Stimulated activated CD4-positive, alpha-beta T cell treated with anti-CD3 and anti-CD28 coated beads, Interleukin-4, amount 100 ng/mL, for 1 hour (primary cell): ENCODE results near the gene KHDRBS1.
"Not testable (repeated sequence)": the region's sequence is repeated elsewhere in the genome, so short reads cannot be mapped to it uniquely, and the experiment has no call there.

Source experiments
- DNase-seq: peaks from one replicate; pipeline ENCODE4 v3.0.0-alpha.2; 2020

The KHDRBS1 gene

GRCh38 chr1:32013386-32014198, at the start of gene KHDRBS1:
KHDRBS1 (plus strand) TSS chr1:32013868; CDS start chr1:32013996, 128 bp downstream.
- DNase-seq = peak; percentile 96

GRCh38 chr1:31970873-31971272, 42.8 kb upstream of the KHDRBS1 start:
- no peak for DNase-seq

- DNase-seq = no peak
Observed at GRCh38 chr1:31976401-31976800, 37.3 kb upstream of the KHDRBS1 start.

GRCh38 chr1:31977385-31978131, 36.1 kb upstream of the KHDRBS1 start:
- DNase-seq = no peak

- no peak for DNase-seq
Observed at GRCh38 chr1:31978843-31979400, 34.7 kb upstream of the KHDRBS1 start.

- DNase-seq = no peak
Observed at GRCh38 chr1:31980835-31981455, 32.7 kb upstream of the KHDRBS1 start.

GRCh38 chr1:31981456-31981839, 32.2 kb upstream of the KHDRBS1 start:
- no peak for DNase-seq

GRCh38 chr1:31981972-31982371, 31.7 kb upstream of the KHDRBS1 start:
- no peak for DNase-seq

GRCh38 chr1:31984419-31985347, 29.0 kb upstream of the KHDRBS1 start:
- peak; percentile 26 for DNase-seq

GRCh38 chr1:31985430-31985829, 28.2 kb upstream of the KHDRBS1 start:
- no peak for DNase-seq

GRCh38 chr1:31987135-31987619, 26.5 kb upstream of the KHDRBS1 start:
- DNase-seq = no peak

- DNase-seq = no peak
Observed at GRCh38 chr1:31989964-31990363, 23.7 kb upstream of the KHDRBS1 start.

GRCh38 chr1:31991182-31991581, 22.5 kb upstream of the KHDRBS1 start:
- DNase-seq = no peak

GRCh38 chr1:31995263-31995662, 18.4 kb upstream of the KHDRBS1 start:
- DNase-seq = no peak

- DNase-seq = not testable (repeated sequence)
Observed at GRCh38 chr1:31996121-31996520, 17.5 kb upstream of the KHDRBS1 start.

GRCh38 chr1:32001863-32002262, 11.8 kb upstream of the KHDRBS1 start:
- DNase-seq = no peak

- not testable (repeated sequence) for DNase-seq
Observed at GRCh38 chr1:32002285-32002684, 11.4 kb upstream of the KHDRBS1 start.

- DNase-seq = no peak
Observed at GRCh38 chr1:32005522-32005921, 8.1 kb upstream of the KHDRBS1 start.

GRCh38 chr1:32007591-32007940, 6.1 kb upstream of the KHDRBS1 start:
- DNase-seq = no peak

- DNase-seq = no peak
Observed at GRCh38 chr1:32010246-32010645, 3.4 kb upstream of the KHDRBS1 start.

GRCh38 chr1:32012709-32013385, 821 bp upstream of the KHDRBS1 start:
- DNase-seq = no peak
